Body of pancreas (tissue), 4 donors: Measurements from ENCODE around the gene MAP3K4. TPM values are rescaled to one million over a fixed set of nuclear protein-coding genes. Genes with fewer than 3 reads are reported as not detected.
"Not testable (repeated sequence)": the region's sequence is repeated elsewhere in the genome, so short reads cannot be mapped to it uniquely, and the experiment has no call there.

ENCODE experiments used
- ATAC-seq: fragments of 150-250 bp; one replicate; pipeline ENCODE4 v1.9.1; 2016
- DNase-seq, 4 donors: peaks; one replicate each; pipeline ENCODE4 v3.0.0-alpha.2; 2019
- H3K27ac ChIP-seq, 4 donors: fragments of 200-600 bp; sonication (generic); 1 replicate in 3 of 4; 2 replicates in 1 of 4; pipeline versions ENCODE4 v1.5.1 to v1.6.1; 2016 to 2019; ENCODE audit warnings: mild to moderate bottlenecking in 1 of 4, mixed read lengths in 1 of 4, moderate library complexity in 1 of 4
- H3K27me3 ChIP-seq, 2 donors: fragments of 200-600 bp; sonication (generic); one replicate each; pipeline ENCODE4 v1.6.0; 2016; ENCODE audit warnings: mild to moderate bottlenecking in 1 of 2
- H3K36me3 ChIP-seq, 2 donors: fragments of 200-600 bp; sonication (generic); replicated peaks in 1 of 2; 2 replicates each; pipeline ENCODE4 v1.5.1; 2016; ENCODE audit warnings: low read depth in 2 of 2; ENCODE audit not compliant: insufficient read depth in 1 of 2
- H3K4me1 ChIP-seq: fragments of 200-600 bp; sonication (generic); one replicate; pipeline ENCODE4 v1.6.0; 2016
- H3K4me3 ChIP-seq, 2 donors: fragments of 200-600 bp; sonication (generic); 1 replicate in 1 of 2; 2 replicates in 1 of 2; pipeline ENCODE4 v1.5.1; 2016 to 2019
- H3K9me3 ChIP-seq, 3 donors: fragments of 200-600 bp; sonication (generic); 1 replicate in 2 of 3; 2 replicates in 1 of 3; pipeline ENCODE4 v1.5.1; 2016
- POLR2A ChIP-seq, 3 donors: fragments of 450-650 bp; IDR thresholded peaks; one replicate each; pipeline ENCODE4 v1.6.1; 2016; ENCODE audit warnings: antibody characterized with exemption in 3 of 3, mild to moderate bottlenecking in 2 of 3
- WGBS, 2 donors: methylation state at CpG; one replicate each; pipeline ENCODE4 v1.1.5; 2017; 5-methylcytosine and 5-hydroxymethylcytosine counted together
- intact Hi-C: fragments of 100-400 bp; cut with DNase I; formaldehyde crosslinking; loops from one replicate; pipeline ENCODE4 v1.15.1; 2023
- total RNA-seq, 2 donors: library from RNA; depleted of rRNA; stranded (reverse); fragments of >200 nt; gene quantifications; one replicate each; pipeline ENCODE4 v1.1.0, GENCODE V29; 2016
- TF ChIP-seq, protein P1 (sequence below), 7 experiments: fragments of 450-650 bp in 4 of 7; fragments of 200-600 bp in 3 of 7; sonication (generic) in 3 of 7; IDR thresholded peaks; one replicate each; pipeline ENCODE4 v1.5.1; 2016 to 2019; ENCODE audit warnings: antibody characterized with exemption in 7 of 7

Gene MAP3K4
- total RNA-seq, 2 donors from 2014 or later: 20.1 to 31.4 TPM

DNA sequence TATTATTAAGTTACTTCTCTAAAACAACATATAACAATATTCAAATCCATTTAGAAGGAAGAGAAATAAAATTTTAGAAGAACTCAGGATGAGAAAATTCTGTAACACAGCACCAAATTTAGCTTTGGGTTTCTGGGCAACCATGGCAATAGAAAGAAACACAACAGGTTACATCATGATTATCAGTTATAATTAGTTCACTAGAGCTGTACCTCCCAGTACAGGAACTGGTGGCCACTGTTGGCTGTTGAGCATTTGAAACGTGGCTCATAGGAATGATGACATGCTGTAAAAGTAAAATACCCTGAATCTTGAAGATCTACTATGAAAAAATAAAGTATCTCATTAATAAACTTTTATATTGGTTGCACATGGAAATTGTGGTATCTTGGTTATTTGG lies 23.7 kb upstream of the MAP3K4 start:
- DNase-seq: no peak
- no peaks in the 10 kb centered on the region for H3K9me3 ChIP-seq
- 42 to 62% methylated on average over 1 of the region's 1 CpG for WGBS, 2 donors
- intact Hi-C loops: no loop called here
- ATAC-seq: no peak
- no peaks in the 10 kb centered on the region for H3K27me3 ChIP-seq
- no peak for TF ChIP-seq POLR2A (IDR thresholded peaks at IDR 0.05)
- TF ChIP-seq, protein P1, sequence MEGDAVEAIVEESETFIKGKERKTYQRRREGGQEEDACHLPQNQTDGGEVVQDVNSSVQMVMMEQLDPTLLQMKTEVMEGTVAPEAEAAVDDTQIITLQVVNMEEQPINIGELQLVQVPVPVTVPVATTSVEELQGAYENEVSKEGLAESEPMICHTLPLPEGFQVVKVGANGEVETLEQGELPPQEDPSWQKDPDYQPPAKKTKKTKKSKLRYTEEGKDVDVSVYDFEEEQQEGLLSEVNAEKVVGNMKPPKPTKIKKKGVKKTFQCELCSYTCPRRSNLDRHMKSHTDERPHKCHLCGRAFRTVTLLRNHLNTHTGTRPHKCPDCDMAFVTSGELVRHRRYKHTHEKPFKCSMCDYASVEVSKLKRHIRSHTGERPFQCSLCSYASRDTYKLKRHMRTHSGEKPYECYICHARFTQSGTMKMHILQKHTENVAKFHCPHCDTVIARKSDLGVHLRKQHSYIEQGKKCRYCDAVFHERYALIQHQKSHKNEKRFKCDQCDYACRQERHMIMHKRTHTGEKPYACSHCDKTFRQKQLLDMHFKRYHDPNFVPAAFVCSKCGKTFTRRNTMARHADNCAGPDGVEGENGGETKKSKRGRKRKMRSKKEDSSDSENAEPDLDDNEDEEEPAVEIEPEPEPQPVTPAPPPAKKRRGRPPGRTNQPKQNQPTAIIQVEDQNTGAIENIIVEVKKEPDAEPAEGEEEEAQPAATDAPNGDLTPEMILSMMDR (IDR thresholded peaks at IDR 0.05): no peak
- no peak overlapping the region for H3K27ac ChIP-seq
- no peak overlapping the region for H3K4me3 ChIP-seq
- no peaks in the 10 kb centered on the region for H3K36me3 ChIP-seq
- no peaks in the 10 kb centered on the region for H3K4me1 ChIP-seq

DNA sequence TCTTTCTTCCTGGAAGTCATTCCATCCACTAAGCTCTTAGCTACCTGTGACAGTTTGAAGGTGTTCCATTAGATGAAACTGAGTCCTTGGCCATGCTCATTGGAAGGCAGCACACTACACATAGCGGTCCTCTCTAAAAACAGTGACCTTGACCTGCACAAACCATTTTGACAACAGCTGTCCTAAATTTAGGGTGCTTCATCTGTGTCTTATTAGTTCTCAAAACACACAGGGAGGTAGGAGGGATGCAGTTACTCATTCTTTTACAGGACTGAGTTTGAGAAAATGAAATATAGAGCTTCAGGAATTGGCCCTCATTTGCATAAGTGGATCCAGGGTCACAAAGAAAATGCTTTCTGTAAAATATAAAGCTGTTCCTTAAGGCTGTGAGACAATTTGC lies 20.4 kb upstream of the MAP3K4 start:
- TF ChIP-seq, protein P1 (IDR thresholded peaks at IDR 0.05): no peak
- TF ChIP-seq POLR2A (IDR thresholded peaks at IDR 0.05): no peak

DNA sequence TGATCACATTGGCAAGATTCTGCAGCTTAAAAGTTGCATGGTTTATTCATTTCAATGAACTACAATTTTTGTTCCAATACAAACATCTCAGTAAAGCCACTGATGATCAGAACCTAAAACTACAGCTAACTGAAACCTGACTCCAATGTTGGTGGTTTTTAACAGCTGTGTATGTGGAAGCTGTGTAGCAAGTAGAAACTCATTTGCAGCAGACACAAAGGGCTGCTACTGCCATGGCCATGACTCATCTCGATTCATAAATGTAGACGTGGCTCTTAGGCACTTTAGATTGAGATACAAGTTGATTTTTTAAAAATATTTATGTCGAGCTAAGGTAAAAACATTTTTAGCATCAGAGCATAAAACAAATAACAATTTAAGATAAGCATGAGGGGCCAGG lies 19.5 kb upstream of the MAP3K4 start:
- no peaks in the 10 kb centered on the region for H3K36me3 ChIP-seq
- no peak overlapping the region for H3K27ac ChIP-seq
- DNase-seq (no peak), ATAC-seq (no peak)
- no peak for TF ChIP-seq POLR2A (IDR thresholded peaks at IDR 0.05)
- TF ChIP-seq, protein P1 (IDR thresholded peaks at IDR 0.05): no peak
- H3K4me1 ChIP-seq: peaks cover 8% of the 10 kb centered on the region
- H3K4me3 ChIP-seq: no peak overlapping the region
- 61 to 71% methylated on average over 3 of the region's 3 CpGs for WGBS, 2 donors
- no peaks in the 10 kb centered on the region for H3K9me3 ChIP-seq
- H3K27me3 ChIP-seq: no peaks in the 10 kb centered on the region
- intact Hi-C loops: no loop called here

More for the DNA sequence above, 20.4 kb upstream of the MAP3K4 start:
- no peaks in the 10 kb centered on the region for H3K36me3 ChIP-seq
- no peaks in the 10 kb centered on the region for H3K27me3 ChIP-seq
- H3K4me1 ChIP-seq: peaks cover 8% of the 10 kb centered on the region
- H3K4me3 ChIP-seq: no peak overlapping the region
- DNase-seq: no peak
- intact Hi-C loops: no loop called here
- H3K27ac ChIP-seq: no peak overlapping the region
- WGBS, 2 donors: 87 to 100% methylated on average over 1 of the region's 1 CpG
- no peaks in the 10 kb centered on the region for H3K9me3 ChIP-seq
- no peak for ATAC-seq

DNA sequence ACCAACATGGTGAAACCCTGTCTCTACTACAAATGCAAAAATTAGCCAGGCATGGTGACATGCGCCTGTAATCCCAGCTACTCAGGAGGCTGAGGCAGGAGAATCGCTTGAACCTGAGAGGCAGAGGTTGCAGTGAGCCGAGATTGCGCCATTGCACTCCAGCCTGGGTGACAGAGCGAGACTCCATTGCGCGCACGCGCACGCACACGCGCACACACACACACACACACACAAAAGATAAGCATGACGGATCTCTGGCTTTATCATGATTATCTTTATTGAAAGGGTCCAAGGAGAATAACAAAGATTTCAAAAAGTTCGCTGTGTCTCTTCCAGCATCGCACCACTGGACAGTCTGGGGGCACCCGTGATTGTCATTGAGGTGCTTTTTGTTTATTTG lies 19.0 kb upstream of the MAP3K4 start:
- H3K9me3 ChIP-seq, DNase-seq: not testable (repeated sequence)

DNA sequence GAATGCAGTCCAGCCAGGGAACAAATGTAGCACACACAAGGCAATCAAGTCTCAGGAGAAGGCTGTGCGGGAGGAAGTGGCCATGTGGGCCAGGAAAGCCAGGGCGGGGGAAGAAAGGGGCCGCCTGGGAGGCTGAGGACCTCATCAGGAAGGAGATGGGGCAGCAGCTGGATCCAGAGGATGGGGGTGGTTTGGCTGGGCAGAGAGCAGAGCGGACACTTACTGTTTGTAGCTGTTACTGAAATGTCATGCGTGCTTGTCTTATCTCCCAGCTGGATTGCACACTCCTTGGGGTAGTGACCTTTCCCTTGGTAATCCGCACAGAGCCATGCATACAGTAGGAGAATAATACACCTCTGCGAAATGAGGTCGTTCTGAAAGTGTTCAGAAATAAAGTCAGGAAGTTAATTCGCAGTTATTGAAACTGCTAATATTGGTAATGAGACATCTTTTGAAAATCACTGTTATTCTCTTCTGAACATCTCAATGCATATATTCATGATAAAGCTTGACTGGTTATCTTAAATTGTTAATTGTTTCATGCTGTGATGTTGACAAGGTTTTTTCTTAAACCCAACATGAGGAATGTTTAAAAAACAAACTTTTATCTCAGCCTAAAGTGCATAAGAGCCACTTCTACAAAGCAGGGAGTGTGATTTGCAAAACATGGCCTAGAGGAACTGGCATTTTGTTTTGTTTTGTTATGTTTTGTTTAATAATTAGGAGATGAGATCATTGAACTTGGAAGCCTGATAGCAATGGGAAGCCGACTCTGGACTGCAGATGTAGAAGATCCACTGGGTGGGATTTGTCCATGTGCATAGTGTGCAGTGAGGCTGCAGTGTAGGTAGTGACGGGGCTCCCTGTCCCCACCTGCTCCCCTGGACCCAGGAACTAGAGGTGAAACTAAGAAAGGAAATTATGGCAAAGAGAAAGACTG lies 18.0 kb upstream of the MAP3K4 start:
- intact Hi-C loops: no loop called here
- Histone ChIP-seq H3K4me1 (peaks cover 8% of the 10 kb centered on the region), H3K4me3 (no peak overlapping the region), H3K9me3 (no peaks in the 10 kb centered on the region), H3K27me3 (no peaks in the 10 kb centered on the region), H3K27ac (peak overlapping the region in 3 of 4 donors; percentile 3 to 40 (median 28)), H3K36me3 (no peaks in the 10 kb centered on the region)
- TF ChIP-seq, protein P1 (IDR thresholded peaks at IDR 0.05): no peak
- no peak for TF ChIP-seq POLR2A (IDR thresholded peaks at IDR 0.05)
- no peak for ATAC-seq
- no peak for DNase-seq
- 72 to 82% methylated on average over 11 of the region's 11 CpGs for WGBS, 2 donors

More for the DNA sequence above, 19.0 kb upstream of the MAP3K4 start:
- H3K27me3 ChIP-seq, H3K36me3 ChIP-seq, ATAC-seq, H3K27ac ChIP-seq, H3K4me3 ChIP-seq, intact Hi-C loops, H3K4me1 ChIP-seq: not testable (repeated sequence)
- 85 to 86% methylated on average over 16 of the region's 16 CpGs for WGBS, 2 donors
